K562 (cell line): ENCODE data around the gene URM1. TPM values are rescaled to one million over a fixed set of nuclear protein-coding genes. Genes with fewer than 3 reads are reported as not detected.

Experiments used
- CSDE1 ChIP-seq, 2 experiments: fragments of 450-650 bp; IDR thresholded peaks; 2 replicates each; pipeline ENCODE4 v1.6.1; 2016; ENCODE audit warnings: mild to moderate bottlenecking in 1 of 2
- DACH1 ChIP-seq: fragments of 450-650 bp; IDR thresholded peaks from 2 replicates; pipeline ENCODE4 v1.6.1; 2018; ENCODE audit not compliant: partially characterized antibody
- EP400 ChIP-seq: fragments of 450-650 bp; IDR thresholded peaks from 2 replicates; pipeline ENCODE4 v1.6.1; 2017; ENCODE audit warnings: antibody characterized with exemption, mild to moderate bottlenecking, moderate library complexity
- MCM5 ChIP-seq: fragments of 450-650 bp; IDR thresholded peaks from 2 replicates; pipeline ENCODE4 v1.6.1; 2016; ENCODE audit warnings: low read depth
- NONO ChIP-seq, 2 experiments: fragments of 200-400 bp in 1 of 2; fragments of 450-650 bp in 1 of 2; formaldehyde crosslinking in 1 of 2; IDR thresholded peaks; 2 replicates each; pipeline ENCODE4 v1.6.1; 2017; ENCODE audit warnings: low read depth in 2 of 2, mild to moderate bottlenecking in 2 of 2, moderate library complexity in 2 of 2, low read length in 1 of 2
- POLR2AphosphoS5 ChIP-seq: IDR thresholded peaks from 2 replicates; pipeline ENCODE4 v1.6.1; 2011; ENCODE audit warnings: mild to moderate bottlenecking, low read depth, low read length, moderate library complexity; ENCODE audit not compliant: control insufficient read depth, insufficient read depth
- RBM15 ChIP-seq: fragments of 200-400 bp; formaldehyde crosslinking; IDR thresholded peaks from 2 replicates; pipeline ENCODE4 v1.6.1; 2018; ENCODE audit warnings: mild to moderate bottlenecking, low read length, moderate library complexity; ENCODE audit not compliant: insufficient read depth
- SRF ChIP-seq, 2 experiments: fragments of 250-450, 450-650 bp in 1 of 2; sonication (Bioruptor Pico) in 1 of 2; sonication (generic) in 1 of 2; formaldehyde crosslinking; IDR thresholded peaks; 2 replicates each; pipeline versions ENCODE4 v1.5.0 to v1.5.1; 2020 to 2022; ENCODE audit warnings: mild to moderate bottlenecking in 1 of 2, missing genetic modification reagents in 1 of 2
- TOE1 ChIP-seq, 2 experiments: fragments of 450-650 bp in 1 of 2; sonication (generic) in 1 of 2; formaldehyde crosslinking in 1 of 2; IDR thresholded peaks; 2 replicates each; pipeline versions ENCODE4 v1.7.1 to v1.8.0; 2016 to 2022; ENCODE audit warnings: borderline replicate concordance in 2 of 2, mild to moderate bottlenecking in 2 of 2, antibody characterized with exemption in 1 of 2, inconsistent platforms in 1 of 2, low read depth in 1 of 2, missing genetic modification reagents in 1 of 2, moderate library complexity in 1 of 2
- ZBED1 ChIP-seq: IDR thresholded peaks from 2 replicates; pipeline ENCODE4 v1.6.1; 2014
- ZNF444 ChIP-seq: fragments of 250-450 bp; sonication (Bioruptor Pico); IDR thresholded peaks from 2 replicates; pipeline ENCODE4 v1.4.0; 2020; ENCODE audit warnings: mild to moderate bottlenecking, moderate library complexity
- ZNF717 ChIP-seq: fragments of 250-450 bp; sonication (Bioruptor Pico); IDR thresholded peaks from 2 replicates; pipeline ENCODE4 v1.5.0; 2021
- ZNF766 ChIP-seq: fragments of 200-800 bp; sonication (Bioruptor generic); conservative IDR thresholded peaks from 2 replicates; pipeline ENCODE4 v1.6.1; 2016; ENCODE audit warnings: missing genetic modification characterization, missing compliant biosample characterization
- ZNF778 ChIP-seq: fragments of 450-650 bp; formaldehyde crosslinking; IDR thresholded peaks from 2 replicates; pipeline ENCODE4 v1.4.0; 2020; ENCODE audit warnings: mild to moderate bottlenecking, moderate library complexity
- polyA plus RNA-seq, 8 experiments: library from polyadenylated mRNA; depleted of rRNA in 4 of 8; stranded (reverse) in 5 of 8; unstranded in 3 of 8; fragments of >200 nt; fragmentation: Nextera tagmentation in 2 of 8; fragmentation: Illumina TruSeq in 1 of 8; extraction: Ambion mirVana in 2 of 8; extraction: Trizol in 1 of 8; gene quantifications; 2 replicates each; pipeline versions ENCODE4 v1.2.1 to v1.2.3, GENCODE V29; 2011 to 2014; ENCODE audit warnings: inconsistent platforms in 1 of 8, missing spikeins in 1 of 8
- total RNA-seq, 7 experiments: library from RNA; depleted of rRNA in 6 of 7; stranded (reverse); fragments of >200 nt in 6 of 7; fragmentation: Illumina TruSeq in 2 of 7; extraction: Trizol in 2 of 7; gene quantifications; 2 replicates each; pipeline versions ENCODE4 v1.2.1 to v1.2.3, GENCODE V29; 2011 to 2021; ENCODE audit warnings: low replicate concordance in 1 of 7
- TF ChIP-seq, protein P1 (sequence below): fragments of 250-450 bp; sonication (Bioruptor Pico); IDR thresholded peaks from 2 replicates; pipeline ENCODE4 v1.8.0; 2022; ENCODE audit warnings: inconsistent platforms, mild to moderate bottlenecking, moderate library complexity, borderline replicate concordance
- TF ChIP-seq, protein P2 (sequence below): fragments of 450-650 bp; formaldehyde crosslinking; IDR thresholded peaks from 2 replicates; pipeline ENCODE4 v1.4.0; 2022; ENCODE audit warnings: missing genetic modification characterization
- TF ChIP-seq, protein P3 (sequence below): fragments of 250-450 bp; sonication (Bioruptor Pico); IDR thresholded peaks from 2 replicates; pipeline ENCODE4 v1.4.0; 2020; ENCODE audit warnings: mild to moderate bottlenecking, moderate library complexity

Gene URM1
- total and polyA plus RNA-seq, 9 of the 15 experiments (the other 6 are each of a cell fraction or from before 2014, with no cell fraction given) = 10.1 to 88.9 (median 53.3) TPM

DNA sequence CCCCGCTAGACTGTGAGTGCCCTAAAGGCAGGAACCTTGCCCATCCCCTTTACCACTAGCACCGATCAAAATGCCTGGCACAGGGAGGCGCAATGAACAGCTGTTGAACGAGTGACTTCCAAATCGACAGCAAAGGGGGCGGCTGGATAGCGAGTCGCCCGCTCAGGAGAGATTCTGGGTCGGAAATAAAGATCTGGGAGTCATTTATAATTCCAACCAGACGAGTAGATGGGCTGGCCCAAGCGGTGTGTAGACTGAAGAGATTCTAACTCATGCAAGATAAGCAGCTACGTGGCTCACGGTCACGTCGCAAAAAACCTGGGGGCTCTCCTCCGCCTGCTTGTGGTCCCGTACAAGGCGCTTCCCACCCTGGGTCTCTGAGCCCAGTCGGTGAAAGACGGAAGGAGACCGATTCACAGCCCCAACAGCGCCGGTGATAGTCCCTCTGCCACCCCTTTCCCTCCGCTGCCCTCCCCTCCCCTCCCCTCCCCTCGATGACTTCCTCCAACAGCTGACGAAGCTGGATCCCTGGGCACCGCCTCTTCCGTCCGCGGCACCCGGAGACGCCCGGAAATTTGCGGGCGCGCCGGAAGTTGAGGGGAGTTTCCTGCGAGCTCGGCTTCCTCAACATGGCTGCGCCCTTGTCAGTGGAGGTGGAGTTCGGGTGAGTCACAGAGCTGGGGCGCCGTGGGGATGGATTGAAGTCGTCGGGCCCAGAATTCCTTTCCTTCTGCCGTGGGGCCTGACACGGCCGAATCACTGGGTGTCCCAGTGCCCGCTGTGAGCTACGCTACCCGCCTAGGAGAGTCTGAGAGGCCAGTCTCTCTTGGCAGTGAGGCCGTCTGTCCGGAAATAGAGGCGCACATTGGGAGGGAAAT lies at the start of gene URM1 (continued):
- TF ChIP-seq ZNF778 (CRISPR knock-in tag) = no peak
- TF ChIP-seq, protein P1, sequence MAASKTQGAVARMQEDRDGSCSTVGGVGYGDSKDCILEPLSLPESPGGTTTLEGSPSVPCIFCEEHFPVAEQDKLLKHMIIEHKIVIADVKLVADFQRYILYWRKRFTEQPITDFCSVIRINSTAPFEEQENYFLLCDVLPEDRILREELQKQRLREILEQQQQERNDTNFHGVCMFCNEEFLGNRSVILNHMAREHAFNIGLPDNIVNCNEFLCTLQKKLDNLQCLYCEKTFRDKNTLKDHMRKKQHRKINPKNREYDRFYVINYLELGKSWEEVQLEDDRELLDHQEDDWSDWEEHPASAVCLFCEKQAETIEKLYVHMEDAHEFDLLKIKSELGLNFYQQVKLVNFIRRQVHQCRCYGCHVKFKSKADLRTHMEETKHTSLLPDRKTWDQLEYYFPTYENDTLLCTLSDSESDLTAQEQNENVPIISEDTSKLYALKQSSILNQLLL (CRISPR knock-in tag) = no peak
- no peak for TF ChIP-seq RBM15
- TF ChIP-seq, protein P2, sequence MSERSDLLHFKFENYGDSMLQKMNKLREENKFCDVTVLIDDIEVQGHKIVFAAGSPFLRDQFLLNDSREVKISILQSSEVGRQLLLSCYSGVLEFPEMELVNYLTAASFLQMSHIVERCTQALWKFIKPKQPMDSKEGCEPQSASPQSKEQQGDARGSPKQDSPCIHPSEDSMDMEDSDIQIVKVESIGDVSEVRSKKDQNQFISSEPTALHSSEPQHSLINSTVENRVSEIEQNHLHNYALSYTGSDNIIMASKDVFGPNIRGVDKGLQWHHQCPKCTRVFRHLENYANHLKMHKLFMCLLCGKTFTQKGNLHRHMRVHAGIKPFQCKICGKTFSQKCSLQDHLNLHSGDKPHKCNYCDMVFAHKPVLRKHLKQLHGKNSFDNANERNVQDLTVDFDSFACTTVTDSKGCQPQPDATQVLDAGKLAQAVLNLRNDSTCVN (CRISPR knock-in tag) = no peak
- TF ChIP-seq ZNF766 (CRISPR knock-in tag) = no peak
- peak in 1 of 2 experiments; percentile 35; a peak in 1 of 4 replicates for TF ChIP-seq NONO (IDR thresholded peaks at IDR 0.05; ENCODE audit: low read depth in 2 of 2, low read length in 1 of 2)
- no peak for TF ChIP-seq TOE1 (IDR thresholded peaks at IDR 0.05; ENCODE audit: borderline replicate concordance)
- peak; percentile 37; the same call in 1 of the 2 replicates for TF ChIP-seq TOE1 (CRISPR knock-in tag; IDR thresholded peaks at IDR 0.05; ENCODE audit: borderline replicate concordance, low read depth)
- TF ChIP-seq CSDE1 (IDR thresholded peaks at IDR 0.05) = no peak
- peak; percentile 56 for TF ChIP-seq DACH1
- TF ChIP-seq, protein P3, sequence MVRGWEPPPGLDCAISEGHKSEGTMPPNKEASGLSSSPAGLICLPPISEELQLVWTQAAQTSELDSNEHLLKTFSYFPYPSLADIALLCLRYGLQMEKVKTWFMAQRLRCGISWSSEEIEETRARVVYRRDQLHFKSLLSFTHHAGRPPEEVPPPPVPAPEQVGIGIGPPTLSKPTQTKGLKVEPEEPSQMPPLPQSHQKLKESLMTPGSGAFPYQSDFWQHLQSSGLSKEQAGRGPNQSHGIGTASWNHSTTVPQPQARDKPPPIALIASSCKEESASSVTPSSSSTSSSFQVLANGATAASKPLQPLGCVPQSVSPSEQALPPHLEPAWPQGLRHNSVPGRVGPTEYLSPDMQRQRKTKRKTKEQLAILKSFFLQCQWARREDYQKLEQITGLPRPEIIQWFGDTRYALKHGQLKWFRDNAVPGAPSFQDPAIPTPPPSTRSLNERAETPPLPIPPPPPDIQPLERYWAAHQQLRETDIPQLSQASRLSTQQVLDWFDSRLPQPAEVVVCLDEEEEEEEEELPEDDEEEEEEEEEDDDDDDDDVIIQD = no peak
- TF ChIP-seq SRF (CRISPR knock-in tag; IDR thresholded peaks at IDR 0.05) = no peak
- peak; percentile 64 for TF ChIP-seq POLR2AphosphoS5
- no peak for TF ChIP-seq ZNF444 (CRISPR knock-in tag)
- TF ChIP-seq EP400 = peak; percentile 77
- TF ChIP-seq ZBED1 = no peak
- TF ChIP-seq ZNF717 = no peak
- TF ChIP-seq MCM5 = no peak
